Left renal cortex interstitium (tissue), 4 donors: Measurements from ENCODE around the gene PIGZ. TPM values are rescaled to one million over a fixed set of nuclear protein-coding genes. Genes with fewer than 3 reads are reported as not detected.

Experiments used
- DNase-seq, 4 donors: peaks; one replicate each; pipeline ENCODE4 v3.0.0-alpha.2; 2013; ENCODE audit warnings: low read depth in 4 of 4, low spot score in 2 of 4, missing footprints in 1 of 4
- polyA plus RNA-seq, 4 donors: library from polyadenylated mRNA; unstranded; fragments of 120-200 nt; gene quantifications; one replicate each; pipeline ENCODE4 v1.2.1, GENCODE V29; 2013; ENCODE audit not compliant: insufficient read length in 4 of 4

Gene PIGZ
- polyA plus RNA-seq, 4 donors, result 1.2 to 2.9 (median 2.1) TPM

DNA sequence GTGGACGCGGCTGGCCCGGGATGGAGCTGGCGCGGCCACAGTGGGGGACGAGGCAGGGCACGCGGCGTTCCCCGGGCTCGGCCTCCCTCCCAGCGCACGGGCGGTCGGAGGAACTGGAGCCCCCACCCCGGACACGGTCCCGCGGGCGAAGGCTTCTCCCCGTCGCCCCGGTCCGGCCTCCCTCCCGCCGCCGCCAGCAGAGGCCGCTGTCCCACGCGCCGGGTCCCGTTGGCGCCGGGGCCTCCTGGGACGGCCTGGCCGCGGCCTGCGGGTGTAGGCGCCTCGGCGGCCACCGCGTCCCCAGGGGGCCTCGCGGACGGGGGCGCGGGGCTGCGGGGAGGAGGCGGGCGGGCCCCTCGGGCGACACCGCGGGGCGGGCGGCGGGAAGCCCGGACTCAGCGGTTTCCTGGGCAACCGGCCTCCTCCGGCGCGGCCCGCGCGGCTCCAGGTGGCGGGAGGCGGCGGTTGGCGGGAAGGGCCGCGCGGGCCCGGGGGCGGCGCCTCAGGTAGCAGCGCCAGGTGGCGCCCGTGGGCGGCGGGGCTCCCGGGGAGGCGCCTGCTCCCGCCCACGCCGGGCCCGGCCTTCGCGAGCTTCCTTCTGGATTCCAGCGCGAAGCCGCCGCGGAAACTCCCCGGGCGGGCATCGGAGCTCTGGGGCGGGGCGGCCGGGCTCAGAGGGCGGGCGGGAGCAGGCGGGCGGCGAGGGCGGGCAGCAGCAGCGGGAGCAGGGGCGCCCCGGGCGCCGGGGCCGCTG, 34.2 kb upstream of the PIGZ start:
- no peak for DNase-seq

DNA sequence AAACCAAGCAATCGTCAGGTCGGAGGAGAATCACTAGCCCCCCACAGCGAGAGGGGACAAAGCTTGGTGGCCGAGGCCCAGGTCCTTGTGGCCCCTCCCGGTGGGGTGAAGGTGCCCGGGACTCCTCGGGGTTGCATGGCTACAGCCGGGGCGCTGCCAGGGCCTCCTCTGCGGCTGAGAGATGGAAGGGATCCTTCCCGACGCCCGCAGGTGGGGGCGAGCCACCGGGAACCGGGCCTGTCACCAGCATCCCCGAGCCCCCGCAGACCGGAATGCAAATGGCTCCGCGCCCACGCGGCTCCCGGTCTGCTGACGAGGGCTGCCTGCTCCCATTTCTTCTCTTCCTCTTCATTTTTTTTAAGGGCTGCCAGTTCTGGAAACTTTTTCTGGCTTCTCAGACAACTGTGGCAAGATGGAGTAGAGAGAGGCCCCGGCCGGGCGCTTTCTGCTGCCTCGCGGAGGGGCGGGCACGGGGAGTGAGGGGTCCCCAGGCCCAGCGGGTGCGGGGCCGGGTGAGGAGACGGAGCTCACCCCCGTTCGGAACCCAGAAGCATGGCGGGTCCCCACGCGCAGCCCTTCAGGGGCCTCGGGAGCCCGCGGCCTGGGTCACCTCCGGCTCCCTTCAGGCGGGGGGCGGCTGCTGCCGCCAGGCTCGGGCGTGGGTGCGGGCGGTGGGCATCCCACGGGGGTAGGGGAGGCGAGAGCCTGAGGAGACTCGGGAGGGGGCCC, 33.5 kb upstream of the PIGZ start:
- no peak for DNase-seq

GRCh38 chr3:197001106-197001971, 32.7 kb upstream of the PIGZ start:
- DNase-seq, result no peak

DNA sequence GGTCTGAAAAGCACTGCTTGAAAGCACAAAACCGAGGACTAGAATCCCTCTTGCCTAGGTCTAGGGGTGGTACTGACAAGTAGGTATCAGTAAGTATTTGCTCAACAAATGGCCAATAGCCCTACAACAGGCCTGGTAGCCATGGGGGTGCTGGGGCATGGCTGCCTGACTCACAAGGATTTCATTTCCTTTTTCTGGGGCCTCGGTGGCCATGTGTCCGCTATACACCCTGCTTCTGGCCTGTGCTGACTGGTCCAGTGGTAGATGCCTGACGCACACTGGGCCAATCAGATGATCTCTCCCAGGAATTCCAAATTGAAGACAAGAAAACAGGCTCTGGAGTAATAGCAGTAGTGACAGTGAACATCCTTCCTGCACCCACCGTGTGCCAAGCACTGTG, 31.6 kb upstream of the PIGZ start:
- DNase-seq, result no peak

DNA sequence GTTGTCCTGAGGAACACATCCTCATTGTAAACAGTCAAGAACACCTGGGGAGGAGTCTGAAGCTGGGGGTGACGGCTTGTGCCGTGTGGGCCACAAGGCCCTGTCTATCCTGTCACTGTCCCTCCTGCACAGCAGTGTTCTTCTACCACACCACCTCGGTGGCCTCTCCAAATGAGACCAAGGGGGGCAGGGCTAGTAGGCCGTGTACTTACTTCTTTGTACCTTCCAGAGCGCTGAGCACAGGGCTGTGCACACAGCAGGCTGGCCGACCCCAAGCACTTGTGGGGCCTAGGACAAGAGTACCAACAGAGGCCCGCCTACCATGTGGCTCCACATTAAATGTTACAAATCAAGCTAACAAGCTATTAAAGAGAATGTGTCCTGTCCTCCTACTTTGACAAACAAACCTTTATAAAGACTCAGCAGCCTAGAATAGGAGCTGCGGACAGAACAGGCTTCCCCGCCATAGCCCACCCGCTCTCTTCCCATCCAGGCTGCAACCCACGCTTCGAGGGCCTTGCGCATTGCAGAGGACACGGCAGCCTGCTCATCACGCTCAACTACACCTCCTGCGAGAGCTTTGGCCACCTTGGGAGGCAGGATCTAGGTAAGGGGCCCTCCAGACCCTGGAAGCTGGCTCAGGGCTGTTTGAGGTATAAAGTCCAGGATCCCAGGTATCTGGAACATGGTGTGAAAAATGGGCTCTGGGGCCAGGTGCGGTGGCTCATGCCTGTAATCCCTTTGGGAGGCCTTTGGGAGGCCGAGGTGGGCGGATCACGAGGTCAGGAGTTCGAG, 30.5 kb upstream of the PIGZ start:
- DNase-seq, result no peak

DNA sequence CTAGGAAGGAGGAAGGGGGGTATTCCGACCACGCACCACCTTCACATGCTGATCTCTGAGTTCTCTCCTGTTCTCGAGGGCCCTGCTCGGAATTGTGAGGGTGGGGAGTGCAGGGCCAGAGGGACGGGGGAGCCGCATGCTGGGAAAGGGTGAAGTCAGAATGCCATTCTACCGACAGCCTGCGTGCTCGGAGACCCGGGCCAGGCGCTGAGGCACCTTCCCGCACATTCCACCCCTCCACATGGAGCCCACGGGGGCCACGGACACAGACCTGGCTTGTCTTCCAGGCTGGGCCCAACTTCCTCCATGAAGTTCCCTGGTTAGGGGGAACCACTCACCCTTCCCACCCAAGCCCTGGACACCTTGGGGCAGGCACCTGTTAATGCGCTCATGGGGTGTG, 28.7 kb upstream of the PIGZ start:
- DNase-seq, result no peak

- DNase-seq, result no peak
Measured at GRCh38 chr3:196996454-196997265, 28.0 kb upstream of the PIGZ start.

DNA sequence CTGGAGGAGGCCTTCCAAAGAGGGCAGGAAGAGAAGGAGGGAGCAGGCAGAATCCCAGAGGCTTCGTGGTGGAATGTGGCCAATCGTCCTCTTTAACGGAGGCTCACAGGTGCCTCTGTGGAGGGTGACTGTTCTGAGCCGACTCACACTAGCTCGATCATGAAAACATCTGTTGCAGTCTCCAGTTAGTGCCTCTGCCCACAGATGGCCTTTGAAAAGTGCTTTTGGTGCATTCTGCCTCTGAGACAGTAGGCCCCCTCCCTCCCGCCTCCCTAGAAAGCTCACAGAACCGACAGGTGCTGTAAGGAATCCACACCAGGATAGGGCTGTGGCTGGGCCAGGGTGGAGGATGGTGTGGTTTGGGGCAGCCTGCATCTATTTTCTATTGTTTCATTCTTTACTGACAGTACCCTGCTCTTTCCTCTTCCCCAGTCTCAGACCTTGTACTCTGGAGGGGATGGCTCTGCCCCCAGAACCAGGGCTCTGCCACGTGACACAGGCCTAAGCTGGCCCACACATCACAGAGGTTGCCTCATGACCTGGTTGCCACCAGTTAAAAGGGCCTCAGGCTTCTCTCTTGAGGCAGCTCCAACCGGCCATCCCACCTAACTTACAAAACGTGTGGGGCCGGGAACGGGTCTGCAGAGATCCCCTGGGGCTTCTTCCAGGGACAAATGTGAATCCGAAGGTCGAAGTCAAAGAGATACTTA, 27.2 kb upstream of the PIGZ start:
- DNase-seq, result no peak

DNA sequence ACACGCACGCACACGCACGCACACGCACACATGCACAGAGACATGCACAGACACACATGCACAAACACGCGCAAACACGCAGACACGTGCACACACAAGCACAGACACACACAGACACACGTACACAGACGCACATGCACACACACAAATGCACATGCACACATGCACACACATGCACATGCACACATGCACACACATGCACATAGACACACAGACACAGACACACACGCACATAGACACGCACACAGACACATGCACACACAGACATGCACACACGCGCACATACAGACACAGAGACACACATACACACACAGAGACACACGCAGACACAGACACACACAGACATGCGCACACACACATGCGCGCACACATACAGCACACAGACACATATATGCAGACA, 26.4 kb upstream of the PIGZ start:
- DNase-seq, result no peak

- DNase-seq, result no peak
Measured at GRCh38 chr3:196994056-196994455, 25.4 kb upstream of the PIGZ start.

- no peak for DNase-seq
Measured at GRCh38 chr3:196992461-196993065, 23.9 kb upstream of the PIGZ start.

DNA sequence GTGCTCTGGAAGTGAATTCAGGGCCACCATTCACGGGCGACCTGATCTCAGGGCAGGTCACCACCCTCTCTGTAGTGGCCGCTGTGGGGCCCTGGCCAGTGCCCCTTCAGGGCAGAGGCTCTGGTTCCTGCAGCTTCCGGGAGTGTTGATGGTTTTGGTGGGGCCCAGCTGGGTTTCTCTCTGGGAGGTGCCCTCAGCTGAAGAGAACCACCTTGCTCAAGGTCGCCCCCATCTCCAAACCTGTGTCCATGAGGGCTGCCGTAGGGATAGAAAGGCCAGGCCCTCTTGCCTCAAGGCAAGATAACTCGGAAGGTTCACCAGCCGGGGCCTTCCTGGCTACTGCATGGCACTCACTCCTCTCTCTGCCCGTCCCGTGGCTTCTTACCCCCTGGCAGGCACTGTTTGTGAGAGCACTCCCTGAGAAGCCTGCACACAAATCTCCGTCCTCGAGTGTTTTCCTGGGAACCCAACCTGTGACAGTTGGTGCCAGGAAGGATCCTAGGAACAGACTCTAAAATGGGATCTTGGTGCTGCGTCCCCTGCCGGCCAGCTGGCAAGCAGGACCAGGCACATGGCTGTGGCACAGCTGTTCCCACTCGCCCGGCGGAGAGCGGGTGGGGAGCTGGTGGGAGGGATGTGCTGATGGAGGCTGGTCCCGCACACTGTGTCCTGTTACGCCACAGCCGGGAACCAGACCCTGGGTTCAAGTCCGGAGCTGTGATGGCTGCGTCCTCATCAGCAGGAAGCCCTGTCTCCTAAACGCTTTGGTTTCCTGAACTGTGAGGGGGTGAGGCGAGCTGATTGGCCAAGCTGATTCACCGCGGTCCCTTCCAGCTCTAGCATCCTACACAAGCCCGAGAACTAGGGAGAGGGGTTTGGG, 23.2 kb upstream of the PIGZ start:
- no peak for DNase-seq

- no peak for DNase-seq
Measured at GRCh38 chr3:196990601-196991007, 22.0 kb upstream of the PIGZ start.

DNA sequence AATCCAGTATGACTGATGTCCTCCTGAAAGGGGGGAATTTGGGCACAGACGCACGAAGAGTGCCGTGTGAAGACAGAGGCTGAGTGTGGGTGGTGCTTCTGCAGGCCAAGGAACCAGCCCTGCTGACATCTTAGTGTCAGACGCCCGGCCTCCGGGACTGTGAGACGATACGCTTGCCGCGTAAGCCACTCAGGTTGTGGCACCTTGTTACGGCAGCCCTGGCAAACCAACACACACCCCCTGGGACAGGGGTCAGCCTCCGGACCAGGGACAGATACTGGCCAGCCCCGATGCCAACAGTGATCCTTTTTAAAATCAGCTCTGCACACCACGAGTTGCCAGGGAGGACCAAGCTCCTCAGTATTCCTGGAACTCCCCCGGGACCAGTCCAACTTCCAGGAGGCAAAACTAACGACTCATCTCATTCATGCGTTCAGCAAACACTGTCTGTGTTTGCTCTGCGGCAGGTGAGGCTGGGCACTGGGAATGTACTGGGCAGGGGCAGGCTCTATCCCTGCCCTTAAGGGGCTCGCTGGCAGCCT, 21.2 kb upstream of the PIGZ start:
- no peak for DNase-seq

DNA sequence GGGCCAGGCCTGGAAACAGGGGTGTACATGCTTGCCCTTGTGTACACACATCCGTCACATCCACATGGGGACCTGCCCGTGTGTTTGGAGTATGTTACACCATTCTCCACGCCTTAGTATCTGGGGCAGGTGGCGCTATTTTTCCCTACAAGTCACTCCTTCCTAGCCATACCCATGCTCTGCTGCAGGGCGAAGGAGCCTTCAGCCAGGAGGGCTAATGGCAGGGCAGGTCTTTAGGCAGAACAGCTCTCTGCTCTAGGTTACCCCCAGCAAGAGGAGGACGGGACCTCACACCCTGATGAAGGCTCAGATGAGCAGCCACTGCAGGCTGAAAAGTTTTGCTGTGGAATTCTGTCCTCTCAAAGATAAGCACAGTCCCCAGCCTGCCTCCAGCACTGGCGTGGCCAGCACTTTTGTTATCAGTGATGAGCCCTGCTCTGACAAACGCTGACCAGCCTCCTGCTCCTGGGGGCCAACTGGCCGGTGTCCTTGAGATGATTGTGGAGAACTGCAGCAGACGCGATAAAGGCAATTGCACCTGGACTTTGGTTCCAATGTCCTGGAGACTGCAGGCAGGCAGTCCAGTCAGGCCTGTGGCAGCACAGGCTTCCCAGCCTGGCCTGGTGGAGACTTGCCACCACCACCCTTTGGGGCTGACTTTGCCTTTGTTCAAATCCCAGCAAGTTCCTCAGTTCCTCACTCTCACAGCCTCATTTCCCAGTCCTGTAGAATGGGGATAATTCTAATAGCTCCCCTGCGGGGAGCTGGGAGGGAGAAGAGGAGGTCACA, 19.8 kb upstream of the PIGZ start:
- DNase-seq, result no peak

- no peak for DNase-seq
Measured at GRCh38 chr3:196987022-196987421, 18.4 kb upstream of the PIGZ start.
